Breast epithelium (tissue), 3 donors: Measurements from ENCODE around the gene CD164L2.

Source experiments
- CTCF ChIP-seq, 3 donors: fragments of 450-650 bp; IDR thresholded peaks; one replicate each; pipeline ENCODE4 v1.5.1; 2016 to 2017; ENCODE audit warnings: antibody characterized with exemption in 3 of 3, mild to moderate bottlenecking in 3 of 3, moderate library complexity in 3 of 3
- POLR2A ChIP-seq: fragments of 450-650 bp; IDR thresholded peaks from one replicate; pipeline ENCODE4 v1.6.1; 2016; ENCODE audit warnings: antibody characterized with exemption, mild to moderate bottlenecking, moderate library complexity
- POLR2AphosphoS5 ChIP-seq, 3 donors: sonication (generic); formaldehyde crosslinking; IDR thresholded peaks; one replicate each; pipeline ENCODE4 v1.6.1; 2017; ENCODE audit warnings: antibody characterized with exemption in 3 of 3

- no peak for TF ChIP-seq CTCF (IDR thresholded peaks at IDR 0.05)
- no peak for TF ChIP-seq POLR2AphosphoS5 (IDR thresholded peaks at IDR 0.05)
- TF ChIP-seq POLR2A = no peak
Measured at GRCh38 chr1:27429029-27429425, 45.9 kb upstream of the CD164L2 start.
